H1 (cell line): ENCODE data around the gene GPR15LG. TPM values are rescaled to one million over a fixed set of nuclear protein-coding genes. Genes with fewer than 3 reads are reported as not detected.

Source experiments
- CTCF ChIA-PET: fragments of 300-600 bp; sonication (Branson Sonifier 250); formaldehyde crosslinking; loops from one replicate; lab custom pipeline; 2021; ENCODE audit not compliant: partially characterized antibody; lab: Charles Lee
- POLR2A ChIA-PET: fragments of 300-600 bp; sonication (Branson Sonifier 250); formaldehyde crosslinking; loops from one replicate; lab custom pipeline; 2021; ENCODE audit warnings: inconsistent platforms; ENCODE audit not compliant: partially characterized antibody; lab: Charles Lee
- DNase-seq, 2 experiments: peaks; one replicate each; pipeline versions ENCODE4 v3.0.0 to v3.0.0-alpha.2; 2010 to 2022; ENCODE audit warnings: low spot score in 2 of 2, low read depth in 1 of 2, mixed read lengths in 1 of 2
- FAIRE-seq: peaks from 2 replicates; lab custom pipeline; 2011; peaks lifted over from hg19 to GRCh38; lab: Jason Lieb, UNC
- H2AFZ ChIP-seq: 2 replicates; pipeline ENCODE4 v1.8.1; 2012; ENCODE audit warnings: low read length, inconsistent platforms
- H2AK5ac ChIP-seq: 2 replicates; pipeline ENCODE4 v1.6.1; 2013; ENCODE audit warnings: low read depth, low read length
- H2BK120ac ChIP-seq: replicated peaks from 2 replicates; pipeline ENCODE3; 2013; ENCODE audit warnings: low read depth, low read length, inconsistent platforms
- H2BK12ac ChIP-seq: 2 replicates; pipeline ENCODE4 v1.6.1; 2013; ENCODE audit warnings: low read depth, low read length
- H2BK15ac ChIP-seq: 2 replicates; pipeline ENCODE4 v1.6.1; 2013; ENCODE audit warnings: low read length
- H2BK20ac ChIP-seq: 2 replicates; pipeline ENCODE4 v1.6.1; 2013; ENCODE audit warnings: low read length
- H2BK5ac ChIP-seq: 2 replicates; pipeline ENCODE4 v1.6.1; 2013; ENCODE audit warnings: low read depth, low read length
- H3K14ac ChIP-seq: 2 replicates; pipeline ENCODE4 v1.6.1; 2013; ENCODE audit warnings: inconsistent platforms; ENCODE audit not compliant: insufficient read length
- H3K18ac ChIP-seq: 2 replicates; pipeline ENCODE4 v1.6.1; 2013; ENCODE audit warnings: low read length; ENCODE audit errors: extremely low read depth
- H3K23ac ChIP-seq: 2 replicates; pipeline ENCODE4 v1.6.1; 2013; ENCODE audit warnings: inconsistent platforms; ENCODE audit not compliant: insufficient read length
- H3K23me2 ChIP-seq: 2 replicates; pipeline ENCODE4 v1.6.1; 2013; ENCODE audit warnings: low read depth, low read length
- H3K27ac ChIP-seq: 2 replicates; pipeline ENCODE4 v1.6.1; 2011; ENCODE audit warnings: low read depth, low read length, inconsistent platforms
- H3K27me3 ChIP-seq, 4 experiments: replicated peaks in 1 of 4; 1 replicate in 1 of 4; 2 replicates in 3 of 4; pipeline versions ENCODE4 v1.6.1 to v1.8.1; 2011 to 2013; ENCODE audit warnings: low read length in 3 of 4, mild to moderate bottlenecking in 3 of 4, inconsistent platforms in 2 of 4, mixed read lengths in 2 of 4, moderate library complexity in 1 of 4; ENCODE audit not compliant: control insufficient read depth in 3 of 4, insufficient read depth in 3 of 4; ENCODE audit errors: extremely low read depth in 1 of 4
- H3K36me3 ChIP-seq, 4 experiments: 2 replicates each; pipeline versions ENCODE4 v1.6.1 to v1.8.1; 2011 to 2013; ENCODE audit warnings: mild to moderate bottlenecking in 4 of 4, low read length in 3 of 4, moderate library complexity in 2 of 4, control low read depth in 1 of 4, inconsistent platforms in 1 of 4; ENCODE audit not compliant: insufficient read depth in 4 of 4, control insufficient read depth in 2 of 4
- H3K4ac ChIP-seq: replicated peaks from 2 replicates; pipeline ENCODE3; 2013; ENCODE audit warnings: low read length, low read depth, mixed read lengths, inconsistent platforms; ENCODE audit not compliant: insufficient read length
- H3K4me1 ChIP-seq, 4 experiments: replicated peaks in 1 of 4; 1 replicate in 1 of 4; 2 replicates in 3 of 4; pipeline versions ENCODE4 v1.6.1 to v1.8.1; 2011 to 2013; ENCODE audit warnings: low read length in 3 of 4, inconsistent platforms in 2 of 4, mixed read lengths in 1 of 4; ENCODE audit not compliant: insufficient read depth in 4 of 4, control insufficient read depth in 3 of 4
- H3K4me2 ChIP-seq, 2 experiments: 2 replicates each; pipeline versions ENCODE4 v1.6.1 to v1.8.1; 2011 to 2013; ENCODE audit warnings: low read depth in 2 of 2, low read length in 2 of 2, control low read depth in 1 of 2, inconsistent platforms in 1 of 2, mild to moderate bottlenecking in 1 of 2; ENCODE audit not compliant: insufficient read depth in 1 of 2
- H3K4me3 ChIP-seq, 4 experiments: fragments of 200-600, 300-600 bp in 1 of 4; sonication (generic), shearing (Covaris generic), sonication (Bioruptor Twin) in 1 of 4; 2 replicates each; pipeline versions ENCODE4 v1.5.1 to v1.8.1; 2011 to 2016; ENCODE audit warnings: low read length in 4 of 4, low read depth in 3 of 4, control low read depth in 2 of 4, inconsistent platforms in 2 of 4, mild to moderate bottlenecking in 2 of 4, mixed read lengths in 1 of 4, moderate library complexity in 1 of 4; ENCODE audit not compliant: insufficient read depth in 2 of 4; ENCODE audit errors: extremely low read depth in 1 of 4
- H3K56ac ChIP-seq: replicated peaks from 2 replicates; pipeline ENCODE3; 2013; ENCODE audit warnings: low read depth, mild to moderate bottlenecking, mixed read lengths, low read length, inconsistent platforms; ENCODE audit not compliant: insufficient read length
- H3K79me1 ChIP-seq: 2 replicates; pipeline ENCODE4 v1.6.1; 2013; ENCODE audit warnings: low read depth, low read length, control low read depth
- H3K79me2 ChIP-seq, 2 experiments: 2 replicates each; pipeline versions ENCODE4 v1.6.1 to v1.8.1; 2012 to 2013; ENCODE audit warnings: low read length in 2 of 2, mild to moderate bottlenecking in 2 of 2, inconsistent platforms in 1 of 2; ENCODE audit not compliant: insufficient read depth in 2 of 2, control insufficient read depth in 1 of 2
- H3K9ac ChIP-seq, 4 experiments: replicated peaks in 1 of 4; 1 replicate in 1 of 4; 2 replicates in 3 of 4; pipeline versions ENCODE4 v1.6.1 to v1.8.1; 2011 to 2013; ENCODE audit warnings: low read depth in 3 of 4, low read length in 3 of 4, control low read depth in 2 of 4, mild to moderate bottlenecking in 2 of 4, moderate library complexity in 2 of 4, inconsistent platforms in 1 of 4; ENCODE audit errors: extremely low read depth in 1 of 4
- H3K9me3 ChIP-seq, 2 experiments: 2 replicates each; pipeline versions ENCODE4 v1.6.1 to v1.8.1; 2012 to 2013; ENCODE audit warnings: mild to moderate bottlenecking in 2 of 2, moderate library complexity in 2 of 2, control low read depth in 1 of 2, inconsistent platforms in 1 of 2, low read depth in 1 of 2, low read length in 1 of 2, mixed read lengths in 1 of 2; ENCODE audit not compliant: insufficient read depth in 2 of 2
- H4K20me1 ChIP-seq, 2 experiments: replicated peaks in 1 of 2; 2 replicates each; pipeline versions ENCODE3 to v1.8.1; 2011 to 2013; ENCODE audit warnings: inconsistent platforms in 2 of 2, low read length in 2 of 2, mild to moderate bottlenecking in 1 of 2; ENCODE audit not compliant: insufficient read depth in 2 of 2, control insufficient read depth in 1 of 2
- H4K5ac ChIP-seq: 2 replicates; pipeline ENCODE4 v1.6.1; 2013; ENCODE audit warnings: low read length, low read depth, mixed read lengths, inconsistent platforms; ENCODE audit not compliant: insufficient read length
- H4K8ac ChIP-seq: 2 replicates; pipeline ENCODE4 v1.8.0; 2013; ENCODE audit warnings: mild to moderate bottlenecking, moderate library complexity, low read length, inconsistent platforms; ENCODE audit not compliant: insufficient read depth; ENCODE audit errors: extremely low read depth
- H4K91ac ChIP-seq: replicated peaks from 2 replicates; pipeline ENCODE3; 2013; ENCODE audit warnings: low read length, mixed read lengths, inconsistent platforms; ENCODE audit not compliant: insufficient read length
- BRCA1 ChIP-seq: IDR thresholded peaks from 2 replicates; pipeline ENCODE4 v1.6.1; 2012; ENCODE audit warnings: low read depth, low read length, improper control_type of control experiment
- CHD1 ChIP-seq: IDR thresholded peaks from 2 replicates; pipeline ENCODE4 v1.6.1; 2012; ENCODE audit warnings: low read depth, low read length, improper control_type of control experiment
- FOSL1 ChIP-seq: IDR thresholded peaks from 2 replicates; pipeline ENCODE4 v1.6.1; 2011; ENCODE audit warnings: mild to moderate bottlenecking, low read depth, low read length, moderate library complexity; ENCODE audit not compliant: insufficient read depth
- HDAC2 ChIP-seq, 2 experiments: fragments of 300-600 bp in 1 of 2; sonication (generic) in 1 of 2; IDR thresholded peaks; 2 replicates each; pipeline ENCODE4 v1.6.1; 2011 to 2012; ENCODE audit warnings: low read depth in 2 of 2, low read length in 2 of 2, mild to moderate bottlenecking in 2 of 2, moderate library complexity in 2 of 2, borderline replicate concordance in 1 of 2, inconsistent platforms in 1 of 2
- JUN ChIP-seq: IDR thresholded peaks from 2 replicates; pipeline ENCODE4 v1.6.1; 2011; ENCODE audit warnings: low read depth, mild to moderate bottlenecking, improper control_type of control experiment, low read length
- KDM4A ChIP-seq: IDR thresholded peaks from one replicate; pipeline ENCODE4 v1.7.1; 2012; ENCODE audit warnings: low read depth, mild to moderate bottlenecking, moderate library complexity, low read length, inconsistent platforms; ENCODE audit not compliant: severe bottlenecking
- KDM5A ChIP-seq: fragments of 200-600 bp; IDR thresholded peaks from 2 replicates; pipeline ENCODE4 v1.7.1; 2012; ENCODE audit warnings: mild to moderate bottlenecking, low read length, inconsistent platforms, mixed read lengths
- RBBP5 ChIP-seq: IDR thresholded peaks from 2 replicates; pipeline ENCODE4 v1.7.1; 2012; ENCODE audit warnings: low read depth, mild to moderate bottlenecking, inconsistent platforms, low read length, moderate library complexity, borderline replicate concordance
- RNF2 ChIP-seq: fragments of 200-900, 300-1000 bp; sonication (generic); IDR thresholded peaks from 2 replicates; pipeline ENCODE4 v1.7.1; 2016; ENCODE audit warnings: borderline replicate concordance, low read depth, mild to moderate bottlenecking, antibody characterized with exemption, low read length; ENCODE audit not compliant: poor library complexity, severe bottlenecking; ENCODE audit errors: missing control alignments
- SIX5 ChIP-seq: IDR thresholded peaks from 2 replicates; pipeline ENCODE4 v1.6.1; 2011; ENCODE audit warnings: mild to moderate bottlenecking, low read depth, low read length
- SP4 ChIP-seq: IDR thresholded peaks from 2 replicates; pipeline ENCODE4 v1.6.1; 2012; ENCODE audit warnings: low read length, inconsistent platforms
- TAF1 ChIP-seq: IDR thresholded peaks from 2 replicates; pipeline ENCODE4 v1.6.1; 2011; ENCODE audit warnings: mild to moderate bottlenecking, low read depth, low read length
- TAF7 ChIP-seq: optimal IDR thresholded peaks from 2 replicates; pipeline ENCODE3; 2011; ENCODE audit warnings: low read depth, mild to moderate bottlenecking, inconsistent platforms, low read length, moderate library complexity, borderline replicate concordance
- YY1 ChIP-seq: IDR thresholded peaks from 2 replicates; pipeline ENCODE4 v1.6.1; 2011; ENCODE audit warnings: low read depth, mild to moderate bottlenecking, low read length
- ZNF274 ChIP-seq: IDR thresholded peaks from 2 replicates; pipeline ENCODE4 v1.7.0; 2012; ENCODE audit warnings: low read length, borderline replicate concordance; ENCODE audit errors: extremely low read depth
- WGBS, 2 experiments: shearing (Covaris generic) in 1 of 2; methylation state at CpG; one replicate each; pipeline versions ENCODE4 v1.1.6 to v1.1.7; 2013 to 2015; ENCODE audit warnings: low lambda C conversion rate in 2 of 2, mixed read lengths in 2 of 2, inconsistent platforms in 1 of 2, low coverage in 1 of 2, missing lambda C conversion rate in 1 of 2; ENCODE audit not compliant: insufficient replicate concordance in 2 of 2, insufficient coverage in 1 of 2, insufficient read length in 1 of 2; ENCODE audit errors: extremely low coverage in 1 of 2, missing lambda C conversion rate in 1 of 2; 5-methylcytosine and 5-hydroxymethylcytosine counted together
- polyA plus RNA-seq, 7 experiments: library from polyadenylated mRNA; depleted of rRNA in 3 of 7; stranded (reverse) in 5 of 7; unstranded in 2 of 7; fragments of >200 nt in 5 of 7; fragments of 200-250 nt in 2 of 7; gene quantifications; 1 replicate in 5 of 7; 2 replicates in 1 of 7; 4 replicates in 1 of 7; pipeline versions ENCODE4 v1.2.1 to v1.2.3, GENCODE V29; 2011 to 2013; ENCODE audit warnings: missing spikeins in 2 of 7, mixed read lengths in 2 of 7
- total RNA-seq: library from RNA; stranded (reverse); fragmentation: NEBNext Ultra II Directional; extraction: Animal tissue kit (Norgen Biotek cat#: 25700); gene quantifications from 2 replicates; pipeline ENCODE4 v1.2.1, GENCODE V29; 2021

The GPR15LG gene
- total and polyA plus RNA-seq, 2 of the 8 experiments (the other 6 are each of a cell fraction or from before 2014, with no cell fraction given), result not detected

DNA sequence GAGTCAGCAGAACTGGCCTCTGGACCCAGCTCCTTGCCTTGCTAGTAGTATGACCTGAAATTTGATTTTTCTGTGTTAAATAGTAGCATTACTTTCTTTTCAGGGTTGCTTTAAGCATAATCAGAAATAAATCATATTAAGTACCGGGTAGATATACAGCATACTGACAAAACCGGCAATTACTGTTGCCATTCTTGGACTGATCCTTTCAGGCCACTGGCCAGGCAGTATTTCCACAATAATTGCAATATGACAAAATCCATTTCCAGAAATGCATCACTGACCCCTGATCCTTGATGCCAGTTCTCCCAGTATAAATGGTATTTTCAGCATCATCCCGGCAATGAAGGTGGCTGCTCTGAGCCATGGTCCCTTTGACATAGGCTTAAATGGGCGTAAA is 60.9 kb downstream of the GPR15LG start:
- H3K23ac ChIP-seq, result no peak overlapping the region
- POLR2A ChIA-PET, result no interaction called here
- no peak overlapping the region for H4K8ac ChIP-seq
- no peak overlapping the region for H4K91ac ChIP-seq
- H2BK12ac ChIP-seq, result no peak overlapping the region
- no peak overlapping the region for H4K5ac ChIP-seq
- H2AK5ac ChIP-seq, result no peak overlapping the region
- H3K27ac ChIP-seq, result no peak overlapping the region
- DNase-seq, result no peak
- peaks cover 0 to 10% (median 7%) of the 10 kb centered on the region in 4 experiments; a peak in 5 of 7 replicates for H3K27me3 ChIP-seq
- WGBS, 2 experiments, result 67% methylated on average over 4 of the region's 4 CpGs; no CpG with 5 or more reads in 1 of the 2 experiments
- H3K79me1 ChIP-seq, result no peaks in the 10 kb centered on the region
- no peak overlapping the region for H2BK120ac ChIP-seq
- no peak overlapping the region for H3K18ac ChIP-seq
- no peak overlapping the region for H3K9ac ChIP-seq
- no peaks in the 10 kb centered on the region for H3K79me2 ChIP-seq
- no peak overlapping the region for H3K56ac ChIP-seq
- no peak overlapping the region for H3K4me2 ChIP-seq
- no peaks in the 10 kb centered on the region for H3K9me3 ChIP-seq
- FAIRE-seq, result no peak
- no peaks in the 10 kb centered on the region for H3K23me2 ChIP-seq
- no peak overlapping the region for H2BK5ac ChIP-seq
- H2AFZ ChIP-seq, result no peak overlapping the region
- no peak overlapping the region for H3K4me3 ChIP-seq
- CTCF ChIA-PET, result interaction anchor here (1.2 to 1.7 kb wide), 8 partner anchors 13 to 175 kb away, joined by 3 to 14 read pairs (median 6); no protein-coding TSS in a partner anchor
- H3K14ac ChIP-seq, result no peak overlapping the region
- no peak overlapping the region for H2BK20ac ChIP-seq
- no peaks in the 10 kb centered on the region for H3K36me3 ChIP-seq
- H3K4ac ChIP-seq, result no peak overlapping the region
- H2BK15ac ChIP-seq, result no peak overlapping the region
- peaks cover 0 to 2% (median 0%) of the 10 kb centered on the region in 4 experiments; a peak in 3 of 7 replicates for H3K4me1 ChIP-seq
- no peaks in the 10 kb centered on the region for H4K20me1 ChIP-seq
- no peak for TF ChIP-seq KDM5A
- TF ChIP-seq RBBP5, result no peak
- TF ChIP-seq BRCA1, result no peak
- TF ChIP-seq FOSL1, result no peak
- no peak for TF ChIP-seq CHD1
- no peak for TF ChIP-seq RNF2
- no peak for TF ChIP-seq YY1
- no peak for TF ChIP-seq KDM4A
- TF ChIP-seq ZNF274, result no peak
- no peak for TF ChIP-seq SIX5
- no peak for TF ChIP-seq SP4
- no peak for TF ChIP-seq TAF1
- no peak for TF ChIP-seq JUN
- no peak for TF ChIP-seq TAF7
- no peak for TF ChIP-seq HDAC2 (IDR thresholded peaks at IDR 0.05; ENCODE audit: borderline replicate concordance in 1 of 2, low read depth in 2 of 2, low read length in 2 of 2)
